ENCODE data around the gene SLC9A9. TPM values are rescaled to one million over a fixed set of nuclear protein-coding genes. Genes with fewer than 3 reads are reported as not detected.

The SLC9A9 gene
- total RNA-seq, 1 donor from 2014 or later, result 20.4 TPM

GRCh38 chr3:143343031-143343430, 505.2 kb downstream of the SLC9A9 start:
- H3K9me3 ChIP-seq (ENCODE audit: control insufficient read depth in 3 of 3, low read length in 3 of 3), result no peaks in the 10 kb centered on the region

GRCh38 chr3:143339451-143339850, 508.8 kb downstream of the SLC9A9 start:
- Histone ChIP-seq H3K9me3 (ENCODE audit: control insufficient read depth in 3 of 3, low read length in 3 of 3) (no peaks in the 10 kb centered on the region), H3K4me3 (ENCODE audit: low read length in 3 of 3) (no peak overlapping the region), H3K27ac (ENCODE audit: low read depth, low read length) (no peak overlapping the region), H3K27me3 (ENCODE audit: control insufficient read depth in 3 of 3, insufficient read depth in 3 of 3, low read length in 3 of 3) (no peaks in the 10 kb centered on the region), H3K9ac (ENCODE audit: low read depth in 1 of 3, low read length in 3 of 3) (no peak overlapping the region), H3K4me1 (ENCODE audit: control insufficient read depth in 3 of 3, insufficient read depth in 3 of 3, low read length in 3 of 3) (no peaks in the 10 kb centered on the region), H3K36me3 (ENCODE audit: control insufficient read depth in 3 of 3, insufficient read depth in 3 of 3, low read length in 3 of 3) (no peaks in the 10 kb centered on the region)

More at GRCh38 chr3:143343031-143343430, 505.2 kb downstream of the SLC9A9 start:
- no peaks in the 10 kb centered on the region for H3K27me3 ChIP-seq (ENCODE audit: control insufficient read depth in 3 of 3, insufficient read depth in 3 of 3, low read length in 3 of 3)
- no peaks in the 10 kb centered on the region for H3K36me3 ChIP-seq (ENCODE audit: control insufficient read depth in 3 of 3, insufficient read depth in 3 of 3, low read length in 3 of 3)
- no peak overlapping the region for H3K9ac ChIP-seq (ENCODE audit: low read depth in 1 of 3, low read length in 3 of 3)
- no peak overlapping the region for H3K27ac ChIP-seq (ENCODE audit: low read depth, low read length)
- no peaks in the 10 kb centered on the region for H3K4me1 ChIP-seq (ENCODE audit: control insufficient read depth in 3 of 3, insufficient read depth in 3 of 3, low read length in 3 of 3)
- H3K4me3 ChIP-seq (ENCODE audit: low read length in 3 of 3), result no peak overlapping the region

- H3K27ac ChIP-seq (ENCODE audit: low read depth, low read length), result no peak overlapping the region
- no peaks in the 10 kb centered on the region for H3K36me3 ChIP-seq (ENCODE audit: control insufficient read depth in 3 of 3, insufficient read depth in 3 of 3, low read length in 3 of 3)
- no peaks in the 10 kb centered on the region for H3K27me3 ChIP-seq (ENCODE audit: control insufficient read depth in 3 of 3, insufficient read depth in 3 of 3, low read length in 3 of 3)
- no peak overlapping the region for H3K4me3 ChIP-seq (ENCODE audit: low read length in 3 of 3)
- no peak overlapping the region for H3K9ac ChIP-seq (ENCODE audit: low read depth in 1 of 3, low read length in 3 of 3)
- H3K4me1 ChIP-seq (ENCODE audit: control insufficient read depth in 3 of 3, insufficient read depth in 3 of 3, low read length in 3 of 3), result no peaks in the 10 kb centered on the region
- no peaks in the 10 kb centered on the region for H3K9me3 ChIP-seq (ENCODE audit: control insufficient read depth in 3 of 3, low read length in 3 of 3)
These were observed 510.9 kb downstream of the SLC9A9 start for GRCh38 chr3:143337387-143337786.

- Histone ChIP-seq H3K27ac (ENCODE audit: low read depth, low read length) (no peak overlapping the region), H3K4me3 (ENCODE audit: low read length in 3 of 3) (no peak overlapping the region), H3K9ac (ENCODE audit: low read depth in 1 of 3, low read length in 3 of 3) (no peak overlapping the region), H3K9me3 (ENCODE audit: control insufficient read depth in 3 of 3, low read length in 3 of 3) (no peaks in the 10 kb centered on the region), H3K4me1 (ENCODE audit: control insufficient read depth in 3 of 3, insufficient read depth in 3 of 3, low read length in 3 of 3) (peaks cover 4% of the 10 kb centered on the region in 3 donors), H3K36me3 (ENCODE audit: control insufficient read depth in 3 of 3, insufficient read depth in 3 of 3, low read length in 3 of 3) (no peaks in the 10 kb centered on the region), H3K27me3 (ENCODE audit: control insufficient read depth in 3 of 3, insufficient read depth in 3 of 3, low read length in 3 of 3) (no peaks in the 10 kb centered on the region)
These were observed 514.0 kb downstream of the SLC9A9 start for GRCh38 chr3:143334231-143334630.

GRCh38 chr3:143333367-143333766, 514.9 kb downstream of the SLC9A9 start:
- Histone ChIP-seq H3K36me3 (ENCODE audit: control insufficient read depth in 3 of 3, insufficient read depth in 3 of 3, low read length in 3 of 3) (no peaks in the 10 kb centered on the region), H3K27ac (ENCODE audit: low read depth, low read length) (no peak overlapping the region), H3K4me1 (ENCODE audit: control insufficient read depth in 3 of 3, insufficient read depth in 3 of 3, low read length in 3 of 3) (peaks cover 4% of the 10 kb centered on the region in 3 donors), H3K9ac (ENCODE audit: low read depth in 1 of 3, low read length in 3 of 3) (no peak overlapping the region), H3K9me3 (ENCODE audit: control insufficient read depth in 3 of 3, low read length in 3 of 3) (no peaks in the 10 kb centered on the region), H3K4me3 (ENCODE audit: low read length in 3 of 3) (no peak overlapping the region), H3K27me3 (ENCODE audit: control insufficient read depth in 3 of 3, insufficient read depth in 3 of 3, low read length in 3 of 3) (no peaks in the 10 kb centered on the region)

GRCh38 chr3:143332026-143332425, 516.2 kb downstream of the SLC9A9 start:
- Histone ChIP-seq H3K4me1 (ENCODE audit: control insufficient read depth in 3 of 3, insufficient read depth in 3 of 3, low read length in 3 of 3) (peaks cover 4% of the 10 kb centered on the region in 3 donors), H3K9me3 (ENCODE audit: control insufficient read depth in 3 of 3, low read length in 3 of 3) (no peaks in the 10 kb centered on the region), H3K4me3 (ENCODE audit: low read length in 3 of 3) (no peak overlapping the region), H3K27me3 (ENCODE audit: control insufficient read depth in 3 of 3, insufficient read depth in 3 of 3, low read length in 3 of 3) (no peaks in the 10 kb centered on the region), H3K27ac (ENCODE audit: low read depth, low read length) (no peak overlapping the region), H3K9ac (ENCODE audit: low read depth in 1 of 3, low read length in 3 of 3) (no peak overlapping the region), H3K36me3 (ENCODE audit: control insufficient read depth in 3 of 3, insufficient read depth in 3 of 3, low read length in 3 of 3) (no peaks in the 10 kb centered on the region)

GRCh38 chr3:143331350-143331749, 516.9 kb downstream of the SLC9A9 start:
- no peak overlapping the region for H3K9ac ChIP-seq (ENCODE audit: low read depth in 1 of 3, low read length in 3 of 3)

GRCh38 chr3:143330296-143330868, 517.9 kb downstream of the SLC9A9 start:
- no peak overlapping the region for H3K27ac ChIP-seq (ENCODE audit: low read depth, low read length)
- H3K36me3 ChIP-seq (ENCODE audit: control insufficient read depth in 3 of 3, insufficient read depth in 3 of 3, low read length in 3 of 3), result no peaks in the 10 kb centered on the region
- no peaks in the 10 kb centered on the region for H3K27me3 ChIP-seq (ENCODE audit: control insufficient read depth in 3 of 3, insufficient read depth in 3 of 3, low read length in 3 of 3)
- H3K4me1 ChIP-seq (ENCODE audit: control insufficient read depth in 3 of 3, insufficient read depth in 3 of 3, low read length in 3 of 3), result peaks cover 4% of the 10 kb centered on the region in 3 donors
- H3K4me3 ChIP-seq (ENCODE audit: low read length in 3 of 3), result no peak overlapping the region
- H3K9me3 ChIP-seq (ENCODE audit: control insufficient read depth in 3 of 3, low read length in 3 of 3), result no peaks in the 10 kb centered on the region
- no peak overlapping the region for H3K9ac ChIP-seq (ENCODE audit: low read depth in 1 of 3, low read length in 3 of 3)

More at GRCh38 chr3:143331350-143331749, 516.9 kb downstream of the SLC9A9 start:
- no peaks in the 10 kb centered on the region for H3K9me3 ChIP-seq (ENCODE audit: control insufficient read depth in 3 of 3, low read length in 3 of 3)
- no peaks in the 10 kb centered on the region for H3K27me3 ChIP-seq (ENCODE audit: control insufficient read depth in 3 of 3, insufficient read depth in 3 of 3, low read length in 3 of 3)
- H3K4me3 ChIP-seq (ENCODE audit: low read length in 3 of 3), result no peak overlapping the region
- no peak overlapping the region for H3K27ac ChIP-seq (ENCODE audit: low read depth, low read length)
- H3K4me1 ChIP-seq (ENCODE audit: control insufficient read depth in 3 of 3, insufficient read depth in 3 of 3, low read length in 3 of 3), result peaks cover 4% of the 10 kb centered on the region in 3 donors
- H3K36me3 ChIP-seq (ENCODE audit: control insufficient read depth in 3 of 3, insufficient read depth in 3 of 3, low read length in 3 of 3), result no peaks in the 10 kb centered on the region

GRCh38 chr3:143329567-143330211, 518.6 kb downstream of the SLC9A9 start:
- Histone ChIP-seq H3K9ac (ENCODE audit: low read depth in 1 of 3, low read length in 3 of 3) (no peak overlapping the region), H3K27ac (ENCODE audit: low read depth, low read length) (no peak overlapping the region), H3K4me3 (ENCODE audit: low read length in 3 of 3) (no peak overlapping the region)

GRCh38 chr3:143328451-143328850, 519.8 kb downstream of the SLC9A9 start:
- Histone ChIP-seq H3K4me1 (ENCODE audit: control insufficient read depth in 3 of 3, insufficient read depth in 3 of 3, low read length in 3 of 3) (peaks cover 4% of the 10 kb centered on the region in 3 donors), H3K4me3 (ENCODE audit: low read length in 3 of 3) (no peak overlapping the region), H3K27me3 (ENCODE audit: control insufficient read depth in 3 of 3, insufficient read depth in 3 of 3, low read length in 3 of 3) (no peaks in the 10 kb centered on the region), H3K27ac (ENCODE audit: low read depth, low read length) (no peak overlapping the region), H3K36me3 (ENCODE audit: control insufficient read depth in 3 of 3, insufficient read depth in 3 of 3, low read length in 3 of 3) (no peaks in the 10 kb centered on the region), H3K9ac (ENCODE audit: low read depth in 1 of 3, low read length in 3 of 3) (no peak overlapping the region), H3K9me3 (ENCODE audit: control insufficient read depth in 3 of 3, low read length in 3 of 3) (no peaks in the 10 kb centered on the region)

More at GRCh38 chr3:143329567-143330211, 518.6 kb downstream of the SLC9A9 start:
- Histone ChIP-seq H3K27me3 (ENCODE audit: control insufficient read depth in 3 of 3, insufficient read depth in 3 of 3, low read length in 3 of 3) (no peaks in the 10 kb centered on the region), H3K4me1 (ENCODE audit: control insufficient read depth in 3 of 3, insufficient read depth in 3 of 3, low read length in 3 of 3) (peaks cover 4% of the 10 kb centered on the region in 3 donors), H3K9me3 (ENCODE audit: control insufficient read depth in 3 of 3, low read length in 3 of 3) (no peaks in the 10 kb centered on the region), H3K36me3 (ENCODE audit: control insufficient read depth in 3 of 3, insufficient read depth in 3 of 3, low read length in 3 of 3) (no peaks in the 10 kb centered on the region)
